HG02973 (cell line): ENCODE results near the gene SKP1.
"Not testable (repeated sequence)": the region's sequence is repeated elsewhere in the genome, so short reads cannot be mapped to it uniquely, and the experiment has no call there.

Source experiments
- ATAC-seq: cut with Tn5 transposase; IDR thresholded peaks from one replicate; pipeline ENCODE4 v1.9.1; 2021; ENCODE audit warnings: moderate library complexity; ENCODE audit not compliant: unreplicated experiment

The SKP1 gene

GRCh38 chr5:134178096-134178419, 1.3 kb upstream of the SKP1 start:
- ATAC-seq: no peak

GRCh38 chr5:134177369-134178095, 782 bp upstream of the SKP1 start:
- no peak for ATAC-seq

- ATAC-seq: peak; percentile 6
These were observed 734 bp downstream of the SKP1 start for GRCh38 chr5:134175921-134176510.

GRCh38 chr5:134174841-134175839, 1.6 kb downstream of the SKP1 start:
- ATAC-seq: no peak

GRCh38 chr5:134171972-134172371, 4.8 kb downstream of the SKP1 start:
- ATAC-seq: no peak

- no peak for ATAC-seq
These were observed 14.2 kb downstream of the SKP1 start for GRCh38 chr5:134162592-134162991.

GRCh38 chr5:134161513-134162395, 15.0 kb downstream of the SKP1 start:
- ATAC-seq: no peak

- ATAC-seq: no peak
These were observed 23.1 kb downstream of the SKP1 start for GRCh38 chr5:134153657-134154056.

GRCh38 chr5:134153241-134153640, 23.5 kb downstream of the SKP1 start:
- ATAC-seq: no peak

GRCh38 chr5:134152173-134152832, 24.4 kb downstream of the SKP1 start:
- not testable (repeated sequence) for ATAC-seq

GRCh38 chr5:134151723-134152122, 25.0 kb downstream of the SKP1 start:
- ATAC-seq: no peak

GRCh38 chr5:134149571-134150303, 27.0 kb downstream of the SKP1 start:
- ATAC-seq: no peak

- no peak for ATAC-seq
These were observed 27.7 kb downstream of the SKP1 start for GRCh38 chr5:134148986-134149539.

GRCh38 chr5:134148316-134148715, 28.4 kb downstream of the SKP1 start:
- ATAC-seq: no peak

- ATAC-seq: no peak
These were observed 29.9 kb downstream of the SKP1 start for GRCh38 chr5:134146651-134147518.

- peak; percentile 59 for ATAC-seq
These were observed 30.8 kb downstream of the SKP1 start for GRCh38 chr5:134145779-134146581.

GRCh38 chr5:134145041-134145757, 31.6 kb downstream of the SKP1 start:
- ATAC-seq: no peak
